PC-9 (cell line): ENCODE measurements around the gene CCDC88C. TPM values are rescaled to one million over a fixed set of nuclear protein-coding genes. Genes with fewer than 3 reads are reported as not detected.

Source experiments
- BruUV-seq: library from RNA; stranded (reverse); fragments of 400-500 nt; replicated peaks from 2 replicates; lab custom pipeline; 2021; lab: Mats Ljungman, UMichigan
- CTCF ChIA-PET: fragments of 300-600 bp; sonication (Branson Sonifier 250); formaldehyde crosslinking; loops from one replicate; lab custom pipeline; 2022; ENCODE audit warnings: antibody characterized with exemption; lab: Charles Lee
- POLR2A ChIA-PET: fragments of 300-600 bp; sonication (Branson Sonifier 250); formaldehyde crosslinking; loops from one replicate; lab custom pipeline; 2022; ENCODE audit warnings: antibody characterized with exemption; ENCODE audit not compliant: unreplicated experiment; lab: Charles Lee
- DNase-seq, 2 experiments: peaks; one replicate each; pipeline versions ENCODE4 v3.0.0 to v3.0.0-alpha.2; 2015 to 2022; ENCODE audit warnings: mixed read lengths in 1 of 2
- H2AFZ ChIP-seq: fragments of 200-600 bp; sonication (generic); 2 replicates; pipeline ENCODE4 v1.8.1; 2017; ENCODE audit warnings: antibody characterized with exemption
- H3F3A ChIP-seq: fragments of 200-600 bp; sonication (generic); 2 replicates; pipeline ENCODE4 v1.8.1; 2017; ENCODE audit warnings: antibody characterized with exemption, mild to moderate bottlenecking, low read depth; ENCODE audit not compliant: insufficient read depth
- H3K27ac ChIP-seq: fragments of 200-600 bp; sonication (generic); 2 replicates; pipeline ENCODE4 v1.6.1; 2016; ENCODE audit warnings: mixed run types
- H3K27me3 ChIP-seq: fragments of 200-600 bp; sonication (generic); 2 replicates; pipeline ENCODE4 v1.6.1; 2016; ENCODE audit warnings: low read depth, mixed run types; ENCODE audit not compliant: insufficient read depth
- H3K36me3 ChIP-seq: fragments of 200-600 bp; sonication (generic); 2 replicates; pipeline ENCODE4 v1.6.1; 2016; ENCODE audit warnings: low read depth, mixed run types
- H3K4me1 ChIP-seq: fragments of 200-600 bp; sonication (generic); replicated peaks from 2 replicates; pipeline ENCODE4 v1.6.1; 2016; ENCODE audit warnings: mixed run types; ENCODE audit not compliant: insufficient read depth
- H3K4me2 ChIP-seq: fragments of 200-600 bp; sonication (generic); 2 replicates; pipeline ENCODE4 v1.6.1; 2017; ENCODE audit warnings: mixed run types
- H3K4me3 ChIP-seq: fragments of 200-600 bp; sonication (generic); 2 replicates; pipeline ENCODE4 v1.6.1; 2016; ENCODE audit warnings: mixed run types
- H3K79me2 ChIP-seq: fragments of 200-600 bp; sonication (generic); 2 replicates; pipeline ENCODE4 v1.6.1; 2017; ENCODE audit warnings: low read depth, mixed run types
- H3K9me2 ChIP-seq: fragments of 200-600 bp; sonication (generic); 2 replicates; pipeline ENCODE4 v1.8.1; 2017; ENCODE audit warnings: mild to moderate bottlenecking; ENCODE audit not compliant: insufficient read depth
- H3K9me3 ChIP-seq: fragments of 200-600 bp; sonication (generic); 2 replicates; pipeline ENCODE4 v1.8.1; 2016; ENCODE audit warnings: low read depth; ENCODE audit not compliant: insufficient read depth
- H4K20me1 ChIP-seq: fragments of 200-600 bp; sonication (generic); 2 replicates; pipeline ENCODE4 v1.8.1; 2017; ENCODE audit not compliant: insufficient read depth
- CTCF ChIP-seq: fragments of 200-600 bp; sonication (generic); conservative IDR thresholded peaks from 2 replicates; pipeline ENCODE4 v1.6.1; 2017; ENCODE audit warnings: mixed run types, antibody characterized with exemption, mild to moderate bottlenecking, moderate library complexity
- EZH2 ChIP-seq: fragments of 200-600 bp; sonication (generic); IDR thresholded peaks from 2 replicates; pipeline ENCODE4 v1.8.0; 2017; ENCODE audit warnings: antibody characterized with exemption, low read depth
- intact Hi-C: fragments of 100-400 bp; cut with micrococcal nuclease; formaldehyde crosslinking; loops from one replicate; pipeline ENCODE4 v1.10.0; 2022; ENCODE audit not compliant: unreplicated experiment
- total RNA-seq: library from RNA; stranded (reverse); gene quantifications from 2 replicates; pipeline ENCODE4 v1.2.3, GENCODE V29; 2021

The CCDC88C gene
- total RNA-seq, 1 experiment from 2014 or later, result 7.4 TPM

DNA sequence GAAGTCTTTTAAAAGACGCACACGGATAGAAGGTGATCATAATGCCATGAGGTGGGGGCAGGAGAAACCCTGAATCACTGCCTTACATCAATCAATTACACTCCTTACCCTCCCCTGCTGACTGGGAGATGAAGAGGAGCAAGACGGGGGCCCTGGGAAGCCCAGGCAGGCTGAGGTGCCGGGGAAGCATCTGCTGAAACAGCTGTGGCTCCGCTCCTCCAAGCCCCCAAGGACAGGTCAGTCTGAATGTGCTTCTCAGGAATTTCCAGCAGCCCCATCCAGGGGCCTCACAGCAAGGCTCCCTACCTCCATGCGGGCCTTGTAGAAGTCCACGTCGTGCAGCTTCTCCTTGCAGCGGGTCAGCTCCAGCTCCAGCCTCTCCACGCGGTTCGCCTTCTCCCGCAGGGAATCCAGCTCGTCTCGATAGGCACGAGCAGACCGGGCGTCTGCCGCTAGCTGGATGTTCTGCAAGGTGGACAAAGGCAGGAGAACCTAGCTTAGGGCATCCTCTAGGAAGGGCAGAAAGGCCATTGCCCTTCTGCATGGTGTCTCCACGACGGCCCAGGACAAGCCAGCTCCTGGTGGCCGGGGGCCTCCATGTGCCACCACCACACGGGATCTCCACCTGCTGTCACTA is 79.8 kb downstream of the CCDC88C start:
- Histone ChIP-seq H2AFZ (no peak overlapping the region), H3K27ac (no peak overlapping the region), H3K27me3 (no peaks in the 10 kb centered on the region), H3K9me3 (no peaks in the 10 kb centered on the region), H3K4me2 (no peak overlapping the region), H3K4me3 (no peak overlapping the region), H3K36me3 (no peaks in the 10 kb centered on the region), H3K9me2 (no peaks in the 10 kb centered on the region), H3F3A (no peaks in the 10 kb centered on the region), H3K4me1 (no peaks in the 10 kb centered on the region), H3K79me2 (no peaks in the 10 kb centered on the region), H4K20me1 (no peaks in the 10 kb centered on the region)
- TF ChIP-seq EZH2 (no peak), CTCF (no peak)
- CTCF ChIA-PET, result no interaction called here
- no peak for DNase-seq
- BruUV-seq, result no TSS peak
- intact Hi-C loops, result no loop called here
- POLR2A ChIA-PET, result no interaction called here

GRCh38 chr14:91336093-91336450 is 81.5 kb downstream of the CCDC88C start:
- POLR2A ChIA-PET, result no interaction called here
- Histone ChIP-seq H3K79me2 (no peaks in the 10 kb centered on the region), H2AFZ (no peak overlapping the region), H3K27me3 (no peaks in the 10 kb centered on the region), H3K27ac (no peak overlapping the region), H4K20me1 (no peaks in the 10 kb centered on the region), H3F3A (no peaks in the 10 kb centered on the region), H3K36me3 (no peaks in the 10 kb centered on the region), H3K4me2 (no peak overlapping the region), H3K9me3 (no peaks in the 10 kb centered on the region), H3K4me3 (no peak overlapping the region), H3K9me2 (no peaks in the 10 kb centered on the region), H3K4me1 (no peaks in the 10 kb centered on the region)
- intact Hi-C loops, result no loop called here
- TF ChIP-seq CTCF (no peak), EZH2 (no peak)
- CTCF ChIA-PET, result no interaction called here
- no peak for DNase-seq
- no TSS peak for BruUV-seq

GRCh38 chr14:91335191-91336092 is 82.2 kb downstream of the CCDC88C start:
- Histone ChIP-seq H3K79me2 (no peaks in the 10 kb centered on the region), H3K9me2 (no peaks in the 10 kb centered on the region), H3K4me3 (no peak overlapping the region), H2AFZ (no peak overlapping the region), H3K9me3 (no peaks in the 10 kb centered on the region), H3K27ac (no peak overlapping the region), H3F3A (no peaks in the 10 kb centered on the region), H3K27me3 (no peaks in the 10 kb centered on the region), H3K4me2 (no peak overlapping the region), H4K20me1 (no peaks in the 10 kb centered on the region), H3K4me1 (no peaks in the 10 kb centered on the region), H3K36me3 (no peaks in the 10 kb centered on the region)
- POLR2A ChIA-PET, result no interaction called here
- intact Hi-C loops, result no loop called here
- CTCF ChIA-PET, result no interaction called here
- no peak for TF ChIP-seq CTCF
- TF ChIP-seq EZH2, result no peak
- no TSS peak for BruUV-seq
- DNase-seq, result no peak
